ENCODE measurements around the gene DGKQ.
"Not testable (repeated sequence)": the region's sequence is repeated elsewhere in the genome, so short reads cannot be mapped to it uniquely, and the experiment has no call there.

Gene DGKQ

GRCh38 chr4:1009542-1010394, 36.4 kb upstream of the DGKQ start:
- in situ Hi-C loops (cut with MboI; ENCODE audit: low sequenced_read_pairs): no loop called here

GRCh38 chr4:1008840-1009541, 35.6 kb upstream of the DGKQ start:
- in situ Hi-C loops (cut with MboI; ENCODE audit: low sequenced_read_pairs): no loop called here

- in situ Hi-C loops (cut with MboI; ENCODE audit: low sequenced_read_pairs): no loop called here
These were observed 33.5 kb upstream of the DGKQ start for GRCh38 chr4:1006856-1007255.

- in situ Hi-C loops (cut with MboI; ENCODE audit: low sequenced_read_pairs): no loop called here
These were observed 31.5 kb upstream of the DGKQ start for GRCh38 chr4:1004557-1005485.

GRCh38 chr4:1004071-1004418, 30.7 kb upstream of the DGKQ start:
- in situ Hi-C loops (cut with MboI; ENCODE audit: low sequenced_read_pairs): no loop called here

GRCh38 chr4:1003271-1004070, 30.1 kb upstream of the DGKQ start:
- in situ Hi-C loops (cut with MboI; ENCODE audit: low sequenced_read_pairs): no loop called here

GRCh38 chr4:1002631-1003251, 29.4 kb upstream of the DGKQ start:
- in situ Hi-C loops (cut with MboI; ENCODE audit: low sequenced_read_pairs): no loop called here

- in situ Hi-C loops (cut with MboI; ENCODE audit: low sequenced_read_pairs): no loop called here
These were observed 28.8 kb upstream of the DGKQ start for GRCh38 chr4:1002131-1002630.

- in situ Hi-C loops (cut with MboI; ENCODE audit: low sequenced_read_pairs): no loop called here
These were observed 28.3 kb upstream of the DGKQ start for GRCh38 chr4:1001561-1002130.

- in situ Hi-C loops (cut with MboI; ENCODE audit: low sequenced_read_pairs): no loop called here
These were observed 27.4 kb upstream of the DGKQ start for GRCh38 chr4:1000686-1001260.

- in situ Hi-C loops (cut with MboI; ENCODE audit: low sequenced_read_pairs): no loop called here
These were observed 26.6 kb upstream of the DGKQ start for GRCh38 chr4:999882-1000425.

GRCh38 chr4:999240-999863, 26.0 kb upstream of the DGKQ start:
- in situ Hi-C loops (cut with MboI; ENCODE audit: low sequenced_read_pairs): not testable (repeated sequence)

- in situ Hi-C loops (cut with MboI; ENCODE audit: low sequenced_read_pairs): no loop called here
These were observed 24.8 kb upstream of the DGKQ start for GRCh38 chr4:998096-998691.

GRCh38 chr4:997375-998071, 24.2 kb upstream of the DGKQ start:
- in situ Hi-C loops (cut with MboI; ENCODE audit: low sequenced_read_pairs): no loop called here

- in situ Hi-C loops (cut with MboI; ENCODE audit: low sequenced_read_pairs): no loop called here
These were observed 23.6 kb upstream of the DGKQ start for GRCh38 chr4:996997-997374.

GRCh38 chr4:996030-996996, 22.9 kb upstream of the DGKQ start:
- in situ Hi-C loops (cut with MboI; ENCODE audit: low sequenced_read_pairs): no loop called here

Measured in HL-60/S4 treated with retinoic acid at 250 ng/mL for 4 days and 3 days (cell line).